Measurements from ENCODE around the gene PTGR2. TPM values are rescaled to one million over a fixed set of nuclear protein-coding genes. Genes with fewer than 3 reads are reported as not detected.
"Not testable (repeated sequence)": the region's sequence is repeated elsewhere in the genome, so short reads cannot be mapped to it uniquely, and the experiment has no call there.

PTGR2 gene
- polyA plus RNA-seq, 6 donors from 2014 or later, result 1.0 to 4.9 (median 3.3) TPM

DNA sequence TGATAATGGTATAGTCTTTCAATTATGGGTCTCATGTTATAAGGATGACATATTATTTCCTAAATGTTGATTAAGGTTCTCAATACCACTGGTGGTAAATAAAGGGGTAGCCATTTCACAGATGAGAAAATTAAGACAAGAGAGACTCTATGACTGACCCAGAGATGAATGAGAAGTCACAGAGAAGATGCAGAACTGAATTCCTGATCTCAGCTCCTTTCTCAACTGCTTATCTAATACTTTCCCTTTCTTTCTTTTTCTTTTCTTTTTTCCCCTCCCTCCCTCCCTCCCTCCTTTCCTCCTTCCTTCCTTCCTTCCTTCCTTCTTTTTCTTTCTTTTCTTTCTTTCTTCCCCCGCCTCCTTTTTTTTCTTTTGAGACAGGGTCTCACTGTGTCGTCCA lies 8.3 kb upstream of the PTGR2 start:
- Mint-ChIP-seq H3K4me1 (no peaks in the 10 kb centered on the region), H3K27ac (no peak overlapping the region), H3K4me3 (no peak overlapping the region), H3K27me3 (no peaks in the 10 kb centered on the region), H3K9me3 (peaks cover 0 to 4% (median 0%) of the 10 kb centered on the region in 7 donors), H3K36me3 (no peaks in the 10 kb centered on the region)
- DNase-seq (no peak), ATAC-seq (ENCODE audit: low read depth in 2 of 2) (no peak)

DNA sequence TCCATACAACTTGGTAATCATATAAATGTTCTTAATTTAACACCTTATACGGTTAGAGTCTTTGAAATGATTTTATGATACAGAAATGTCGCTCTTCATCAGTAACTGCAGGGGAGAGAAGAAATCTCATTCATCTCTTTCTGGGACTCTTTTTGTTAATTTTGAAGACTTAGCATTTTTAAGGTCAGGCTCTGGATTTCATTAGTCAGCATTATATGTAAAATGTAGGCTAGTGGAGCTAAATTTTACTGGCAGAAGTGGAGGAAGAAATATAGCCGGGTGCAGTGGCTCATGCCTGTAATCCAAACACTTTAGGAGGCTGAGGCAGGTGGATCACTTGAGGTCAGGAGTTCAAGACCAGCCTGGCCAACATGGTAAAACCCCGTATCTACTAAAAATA lies 4.7 kb upstream of the PTGR2 start:
- DNase-seq, result no peak
- Mint-ChIP-seq H3K4me3 (peak overlapping the region in 1 of 8 donors; percentile 16), H3K27ac (no peak overlapping the region), H3K9me3 (peaks cover 0 to 4% (median 0%) of the 10 kb centered on the region in 7 donors), H3K36me3 (no peaks in the 10 kb centered on the region), H3K27me3 (no peaks in the 10 kb centered on the region), H3K4me1 (peaks cover 10 to 12% (median 11%) of the 10 kb centered on the region in 3 donors)
- no peak for ATAC-seq (ENCODE audit: low read depth in 2 of 2)

DNA sequence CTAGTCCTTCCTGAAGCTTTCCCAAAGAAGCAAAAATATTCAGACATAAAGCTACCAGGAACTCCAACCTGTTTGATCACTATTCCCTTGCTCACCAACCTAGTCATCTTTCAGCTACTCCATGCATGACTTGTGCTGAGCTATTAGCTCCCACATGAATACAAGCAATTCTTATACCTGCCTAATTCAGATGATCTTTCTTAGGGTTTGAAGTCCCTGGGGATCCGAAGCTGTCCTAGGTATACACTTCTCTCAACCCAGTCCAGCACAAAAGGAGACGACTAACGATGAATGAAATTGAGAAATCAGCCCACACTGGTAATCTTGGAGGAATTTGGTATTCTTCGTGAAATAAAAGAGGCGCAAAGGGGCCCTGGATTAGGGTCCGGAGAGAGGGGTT lies 631 bp upstream of the PTGR2 start:
- no peaks in the 10 kb centered on the region for H3K36me3 Mint-ChIP-seq
- DNase-seq, result no peak
- H3K4me3 Mint-ChIP-seq, result peak overlapping the region; percentile 87 to 98 (median 97)
- peaks cover 17 to 22% (median 22%) of the 10 kb centered on the region in 3 donors for H3K4me1 Mint-ChIP-seq
- no peak for ATAC-seq (ENCODE audit: low read depth in 2 of 2)
- H3K27me3 Mint-ChIP-seq, result no peaks in the 10 kb centered on the region
- peaks cover 0 to 2% (median 0%) of the 10 kb centered on the region in 7 donors for H3K9me3 Mint-ChIP-seq
- H3K27ac Mint-ChIP-seq, result peak overlapping the region; percentile 54 to 99 (median 98)

DNA sequence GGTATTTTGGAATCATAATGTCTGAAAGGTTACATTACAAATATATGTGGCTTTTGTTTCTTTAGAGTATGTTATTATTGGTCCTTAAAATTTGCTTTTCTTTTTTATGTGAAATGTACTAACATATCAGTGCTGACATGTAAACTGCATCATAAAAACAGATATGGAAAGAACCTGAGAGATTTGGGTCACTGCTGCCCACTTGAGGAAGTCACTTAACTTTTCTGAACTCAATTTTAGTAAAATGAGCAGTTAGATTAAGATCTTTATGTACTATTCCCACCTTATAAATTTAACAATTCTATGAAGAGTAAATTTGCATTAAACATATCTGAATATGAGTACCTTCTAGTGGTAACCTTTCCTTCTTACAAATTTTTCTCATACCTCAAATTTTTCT lies 7.5 kb downstream of the PTGR2 start:
- ATAC-seq (ENCODE audit: low read depth in 2 of 2), result no peak
- no peaks in the 10 kb centered on the region for H3K9me3 Mint-ChIP-seq
- no peak overlapping the region for H3K27ac Mint-ChIP-seq

DNA sequence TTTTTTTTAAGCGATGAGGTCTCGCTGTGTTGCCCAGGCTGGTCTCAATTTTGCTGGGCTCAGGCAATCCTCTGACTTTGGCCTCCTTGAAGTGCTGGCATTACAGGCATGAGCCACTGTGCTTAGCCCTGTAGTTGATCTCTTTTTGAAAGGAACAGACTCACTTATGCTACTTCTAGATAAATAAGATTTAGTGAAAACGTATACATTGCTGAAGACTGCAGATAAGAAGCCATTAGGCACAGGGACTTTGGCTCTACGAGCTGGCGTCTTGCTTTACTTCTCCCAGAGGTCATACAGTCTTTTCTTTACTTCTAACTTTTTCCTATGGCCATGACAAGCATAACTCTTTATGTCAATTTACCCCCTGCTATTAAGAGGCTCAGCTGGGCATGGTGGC lies 9.4 kb downstream of the PTGR2 start:
- Mint-ChIP-seq H3K9me3 (no peaks in the 10 kb centered on the region), H3K36me3 (peaks cover 0 to 8% of the 10 kb centered on the region in 2 donors), H3K4me3 (no peak overlapping the region), H3K4me1 (no peaks in the 10 kb centered on the region), H3K27me3 (no peaks in the 10 kb centered on the region), H3K27ac (no peak overlapping the region)
- no peak for ATAC-seq (ENCODE audit: low read depth in 2 of 2)
- DNase-seq, result no peak

More for the DNA sequence above, 7.5 kb downstream of the PTGR2 start:
- Mint-ChIP-seq H3K4me1 (no peaks in the 10 kb centered on the region), H3K27me3 (no peaks in the 10 kb centered on the region), H3K4me3 (no peak overlapping the region), H3K36me3 (peaks cover 0 to under 1% of the 10 kb centered on the region in 2 donors)
- DNase-seq, result no peak

DNA sequence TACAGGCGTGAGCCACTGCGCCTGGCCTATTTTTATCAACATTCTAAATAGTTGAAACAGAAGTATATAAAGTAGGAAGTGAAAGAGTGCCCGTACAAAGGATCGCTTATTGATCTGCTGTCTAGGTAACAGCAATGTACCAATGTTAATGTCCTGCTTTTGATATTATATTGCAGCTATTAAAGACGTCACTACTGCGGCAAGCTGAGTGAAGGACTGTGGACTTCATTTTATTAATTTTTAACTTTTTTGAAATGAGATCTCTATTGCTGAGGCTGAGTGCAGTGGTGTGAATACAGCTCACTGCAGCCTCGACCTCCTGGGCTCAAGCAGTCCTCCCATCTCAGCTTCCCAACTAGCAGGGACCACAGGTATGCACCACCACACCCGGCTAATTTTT lies 10.8 kb downstream of the PTGR2 start:
- Mint-ChIP-seq H3K9me3 (no peaks in the 10 kb centered on the region), H3K4me1 (no peaks in the 10 kb centered on the region), H3K27ac (no peak overlapping the region), H3K4me3 (peak overlapping the region in 1 of 8 donors; percentile 54), H3K27me3 (no peaks in the 10 kb centered on the region), H3K36me3 (peaks cover 0 to 8% of the 10 kb centered on the region in 2 donors)
- ATAC-seq (ENCODE audit: low read depth in 2 of 2), result no peak
- DNase-seq, result no peak

DNA sequence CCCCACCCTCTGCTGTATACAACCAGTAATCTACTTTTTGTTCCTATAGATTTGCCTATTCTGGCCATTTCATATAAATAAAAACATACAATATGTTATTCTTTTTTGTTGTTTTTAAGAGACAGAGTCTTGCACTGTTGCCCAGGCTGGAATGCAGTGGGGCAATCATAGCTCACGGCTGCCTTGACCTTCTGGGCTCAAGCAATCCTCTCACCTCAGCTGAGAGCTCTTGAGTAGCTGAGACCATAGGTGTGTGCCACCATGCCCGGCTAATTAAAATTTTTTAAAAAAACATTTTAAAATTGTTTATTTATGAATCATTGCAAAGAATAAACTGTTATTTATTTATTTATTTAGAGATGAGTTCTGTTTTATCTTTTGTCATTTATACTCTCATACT lies 11.6 kb downstream of the PTGR2 start:
- Mint-ChIP-seq H3K27me3 (no peaks in the 10 kb centered on the region), H3K4me3 (no peak overlapping the region), H3K36me3 (peaks cover 0 to 8% of the 10 kb centered on the region in 2 donors), H3K9me3 (no peaks in the 10 kb centered on the region), H3K27ac (no peak overlapping the region), H3K4me1 (no peaks in the 10 kb centered on the region)
- DNase-seq (no peak), ATAC-seq (ENCODE audit: low read depth in 2 of 2) (no peak)

DNA sequence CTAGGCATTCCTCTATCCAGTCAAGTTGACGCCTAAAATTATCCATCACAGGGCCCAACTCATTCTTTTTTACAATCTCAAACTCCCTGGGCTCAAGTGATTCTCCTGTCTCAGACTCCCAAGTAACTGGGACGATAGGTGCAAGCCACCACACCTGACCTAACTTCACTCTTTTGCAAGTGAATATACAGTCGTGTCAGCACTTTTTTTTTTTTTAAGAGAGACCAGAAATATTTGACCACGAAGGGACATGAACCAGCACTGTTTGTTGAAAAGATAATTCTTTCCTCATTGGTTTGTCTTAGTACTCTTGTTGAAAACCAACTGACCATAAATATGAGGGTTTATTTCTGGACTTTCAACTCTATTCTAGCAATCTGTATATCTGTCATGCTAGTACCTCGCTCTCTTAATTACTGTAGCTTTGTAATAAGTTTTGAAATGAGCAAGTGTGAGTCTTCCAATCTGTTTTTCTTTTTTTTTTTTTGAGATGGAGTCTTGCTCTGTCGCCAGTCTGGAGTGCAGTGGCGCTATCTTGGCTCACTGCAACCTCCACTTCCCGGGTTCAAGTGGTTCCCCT lies 14.0 kb downstream of the PTGR2 start:
- ATAC-seq (ENCODE audit: low read depth in 2 of 2), result no peak
- peak overlapping the region in 1 of 6 donors; percentile 6 for H3K27ac Mint-ChIP-seq
- H3K4me1 Mint-ChIP-seq, result no peaks in the 10 kb centered on the region
- H3K27me3 Mint-ChIP-seq, result no peaks in the 10 kb centered on the region
- no peaks in the 10 kb centered on the region for H3K9me3 Mint-ChIP-seq
- no peak for DNase-seq
- H3K4me3 Mint-ChIP-seq, result no peak overlapping the region
- peaks cover 0 to 8% of the 10 kb centered on the region in 2 donors for H3K36me3 Mint-ChIP-seq

DNA sequence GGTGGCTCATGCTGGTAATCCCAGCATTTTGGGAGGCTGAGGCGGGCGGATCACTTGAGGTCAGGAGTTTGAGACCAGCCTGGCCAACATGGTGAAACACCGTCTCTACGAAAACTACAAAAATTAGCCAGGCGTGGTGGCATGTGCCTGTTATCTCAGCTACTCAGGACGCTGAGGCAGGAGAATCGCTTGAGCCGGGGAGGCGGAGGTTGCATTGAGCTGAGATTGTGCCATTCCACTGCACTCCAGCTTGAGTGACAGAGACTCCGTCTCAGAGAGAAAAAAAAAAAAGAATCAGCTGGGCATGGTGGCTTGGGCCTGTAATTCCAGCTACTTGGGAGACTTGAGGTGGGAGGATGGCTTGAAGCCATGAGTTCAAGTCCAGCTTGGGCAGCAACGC lies 18.1 kb downstream of the PTGR2 start:
- H3K36me3 Mint-ChIP-seq; H3K27me3 Mint-ChIP-seq; H3K4me1 Mint-ChIP-seq; ATAC-seq (ENCODE audit: low read depth in 2 of 2); H3K27ac Mint-ChIP-seq; H3K9me3 Mint-ChIP-seq; H3K4me3 Mint-ChIP-seq; DNase-seq: not testable (repeated sequence)

DNA sequence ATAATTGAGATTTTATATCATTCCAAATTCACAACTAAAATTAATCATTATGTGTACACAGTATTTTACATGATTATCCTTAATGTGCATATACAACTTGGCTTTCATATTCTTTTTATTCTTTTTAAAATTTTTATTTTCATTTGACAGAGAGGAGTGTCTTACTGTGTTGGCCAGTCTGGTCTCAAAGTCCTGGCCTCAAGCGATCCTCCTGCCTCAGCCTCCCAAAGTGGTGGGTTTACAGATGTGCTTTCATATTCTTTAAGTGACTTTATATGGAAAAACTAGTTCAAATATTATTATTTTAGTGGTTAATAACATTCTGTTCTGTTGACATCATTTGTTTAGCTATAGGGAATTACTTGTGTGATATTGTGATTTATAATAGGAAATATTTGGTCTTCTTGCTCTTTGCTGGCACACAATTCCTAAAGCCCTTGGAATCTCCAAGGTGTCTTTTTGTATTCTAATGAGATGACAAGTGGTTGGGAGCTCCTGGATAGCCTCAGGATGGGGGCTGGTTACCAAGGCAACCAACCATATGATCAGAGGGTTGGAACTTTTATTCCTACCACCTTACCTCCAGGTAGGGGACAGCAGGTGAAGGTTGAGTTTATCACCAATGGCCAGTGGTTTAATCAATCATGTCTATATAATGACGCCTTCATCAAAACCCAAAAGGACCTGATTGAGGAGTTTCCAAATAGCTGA lies 19.0 kb downstream of the PTGR2 start:
- no peaks in the 10 kb centered on the region for H3K36me3 Mint-ChIP-seq
- no peaks in the 10 kb centered on the region for H3K9me3 Mint-ChIP-seq
- H3K4me1 Mint-ChIP-seq, result no peaks in the 10 kb centered on the region
- no peaks in the 10 kb centered on the region for H3K27me3 Mint-ChIP-seq
- no peak overlapping the region for H3K4me3 Mint-ChIP-seq
- H3K27ac Mint-ChIP-seq, result no peak overlapping the region
- DNase-seq (no peak), ATAC-seq (ENCODE audit: low read depth in 2 of 2) (no peak)

DNA sequence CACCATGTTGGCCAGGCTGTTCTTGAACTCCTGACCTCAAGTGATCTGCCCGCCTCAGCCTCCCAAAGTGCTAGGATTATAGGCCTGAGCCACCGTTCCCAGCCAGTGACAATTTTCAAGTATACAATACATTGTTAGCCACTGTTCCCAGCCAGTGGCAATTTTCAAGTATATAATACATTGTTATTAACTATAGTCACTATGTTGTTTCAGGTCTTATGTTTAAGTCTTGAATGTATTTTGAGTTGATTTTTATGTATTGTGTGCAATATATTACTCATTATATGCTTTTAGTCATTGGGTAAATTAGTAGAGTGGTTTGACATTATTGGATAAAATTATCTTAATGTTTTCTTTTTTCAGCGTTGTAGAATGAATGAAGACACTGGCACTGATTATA lies 22.0 kb downstream of the PTGR2 start:
- no peak overlapping the region for H3K27ac Mint-ChIP-seq
- ATAC-seq (ENCODE audit: low read depth in 2 of 2), result no peak
- H3K27me3 Mint-ChIP-seq, result no peaks in the 10 kb centered on the region
- no peaks in the 10 kb centered on the region for H3K4me1 Mint-ChIP-seq
- DNase-seq, result no peak
- H3K4me3 Mint-ChIP-seq, result no peak overlapping the region
- H3K9me3 Mint-ChIP-seq, result no peaks in the 10 kb centered on the region
- H3K36me3 Mint-ChIP-seq, result no peaks in the 10 kb centered on the region

DNA sequence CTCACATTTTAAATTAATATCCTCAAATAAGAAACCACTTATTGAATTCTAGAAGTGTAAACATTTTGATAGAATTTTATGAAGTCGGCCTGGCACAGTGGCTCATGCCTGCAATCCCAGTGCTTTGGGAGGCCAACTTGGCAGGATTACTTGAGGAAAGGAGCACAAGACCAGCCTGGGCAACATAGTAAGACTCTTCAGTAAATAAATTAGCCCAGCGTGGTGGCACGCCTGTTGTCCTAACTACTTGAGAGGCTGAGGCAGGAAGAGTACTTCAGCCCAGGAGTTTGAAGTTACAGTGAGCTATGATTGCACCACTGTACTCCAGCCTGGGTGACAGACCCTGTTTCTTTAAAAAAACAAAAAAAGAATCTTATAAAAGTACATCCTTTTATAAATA lies 26.2 kb downstream of the PTGR2 start:
- no peaks in the 10 kb centered on the region for H3K36me3 Mint-ChIP-seq
- H3K27ac Mint-ChIP-seq, result no peak overlapping the region
- H3K27me3 Mint-ChIP-seq, result no peaks in the 10 kb centered on the region
- DNase-seq (no peak), ATAC-seq (ENCODE audit: low read depth in 2 of 2) (no peak)
- no peaks in the 10 kb centered on the region for H3K4me1 Mint-ChIP-seq
- H3K4me3 Mint-ChIP-seq, result no peak overlapping the region
- no peaks in the 10 kb centered on the region for H3K9me3 Mint-ChIP-seq

DNA sequence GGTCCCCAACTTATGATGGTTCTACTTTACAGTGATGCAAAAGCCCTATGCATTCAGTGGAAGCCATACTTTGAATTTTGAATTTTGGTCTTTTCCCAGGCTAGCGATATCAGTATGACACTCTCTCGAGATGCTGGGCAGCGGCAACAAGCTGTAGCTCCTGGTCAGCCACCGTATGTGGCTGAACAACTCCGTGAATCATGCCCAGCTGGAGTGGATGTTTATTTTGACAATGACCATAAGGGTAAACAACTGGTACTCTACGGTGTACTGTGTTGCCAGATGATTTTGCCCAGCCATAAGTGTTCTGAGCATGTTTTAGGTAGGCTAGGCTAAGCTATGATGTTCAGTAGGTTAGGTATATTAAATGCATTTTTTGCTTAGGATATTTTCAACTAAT lies 26.8 kb downstream of the PTGR2 start:
- no peak for ATAC-seq (ENCODE audit: low read depth in 2 of 2)
- DNase-seq, result no peak
- Mint-ChIP-seq H3K27ac (no peak overlapping the region), H3K27me3 (no peaks in the 10 kb centered on the region), H3K4me1 (no peaks in the 10 kb centered on the region), H3K4me3 (no peak overlapping the region), H3K9me3 (no peaks in the 10 kb centered on the region), H3K36me3 (no peaks in the 10 kb centered on the region)

DNA sequence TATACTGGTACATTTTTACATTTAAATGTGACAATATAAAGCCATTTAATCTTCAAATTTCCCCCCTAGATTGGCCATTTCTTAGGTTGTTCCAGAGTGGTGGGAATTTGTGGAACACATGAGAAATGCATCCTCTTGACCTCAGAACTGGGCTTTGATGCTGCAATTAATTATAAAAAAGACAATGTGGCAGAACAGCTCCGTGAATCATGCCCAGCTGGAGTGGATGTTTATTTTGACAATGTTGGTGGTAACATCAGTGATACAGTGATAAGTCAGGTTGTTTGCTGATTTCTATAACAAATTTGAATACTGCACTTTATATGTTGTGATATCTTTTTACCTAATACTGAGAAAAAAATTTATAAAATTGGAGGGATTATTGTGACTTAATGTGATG lies 27.4 kb downstream of the PTGR2 start:
- Mint-ChIP-seq H3K4me3 (no peak overlapping the region), H3K4me1 (no peaks in the 10 kb centered on the region), H3K27me3 (no peaks in the 10 kb centered on the region), H3K27ac (no peak overlapping the region), H3K36me3 (no peaks in the 10 kb centered on the region), H3K9me3 (no peaks in the 10 kb centered on the region)
- ATAC-seq (ENCODE audit: low read depth in 2 of 2) (no peak), DNase-seq (no peak)
